Measurements from ENCODE around the gene PHYHD1.

DNA sequence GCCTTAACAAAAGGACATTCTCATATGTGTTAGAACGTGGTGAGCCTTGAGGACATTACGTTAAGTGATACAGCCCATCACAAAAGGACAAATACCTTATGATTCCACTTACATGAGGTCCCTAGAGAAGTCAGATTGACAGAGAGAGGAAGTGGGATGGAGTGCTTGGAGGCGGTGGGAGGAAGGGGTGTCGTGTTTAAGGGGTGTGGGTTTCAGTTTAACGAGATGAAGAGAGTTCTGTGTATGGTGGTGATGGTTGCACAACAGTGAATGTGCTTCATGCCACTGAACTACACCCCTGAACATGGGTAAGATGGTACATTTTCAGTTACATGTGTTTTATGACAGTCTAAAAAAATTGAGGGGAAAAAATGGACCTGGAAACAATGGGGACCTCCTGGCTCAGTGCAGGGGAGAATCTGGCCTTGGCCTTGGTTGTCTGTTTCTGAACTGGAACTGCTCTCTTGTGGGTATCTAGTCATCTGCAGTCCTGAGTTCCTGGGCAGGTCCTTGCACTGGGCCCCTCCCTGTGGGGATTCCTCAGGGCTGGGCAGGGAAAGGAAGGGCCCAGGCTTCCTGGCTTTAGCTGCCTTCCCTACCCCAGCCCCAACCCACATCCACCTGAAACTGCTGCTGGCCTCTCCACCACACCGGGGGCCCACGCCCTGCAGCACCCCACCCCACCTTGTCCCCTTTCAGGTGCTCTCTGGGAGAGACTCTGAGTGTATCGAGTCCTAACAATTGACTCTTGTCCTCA lies 21.0 kb upstream of the PHYHD1 start:
- TF ChIP-seq POLR2AphosphoS5 (IDR thresholded peaks at IDR 0.05; ENCODE audit: low read depth, low read length) (no peak), GABPA (IDR thresholded peaks at IDR 0.05; ENCODE audit: low read depth) (no peak), TEAD4 (IDR thresholded peaks at IDR 0.05; ENCODE audit: borderline replicate concordance, insufficient read depth) (no peak), RCOR1 (IDR thresholded peaks at IDR 0.05; ENCODE audit: low read length) (no peak), TCF12 (IDR thresholded peaks at IDR 0.05) (no peak), EZH2phosphoT487 (IDR thresholded peaks at IDR 0.05; ENCODE audit: borderline replicate concordance, low read depth) (no peak)
- TF ChIP-seq, protein P1, sequence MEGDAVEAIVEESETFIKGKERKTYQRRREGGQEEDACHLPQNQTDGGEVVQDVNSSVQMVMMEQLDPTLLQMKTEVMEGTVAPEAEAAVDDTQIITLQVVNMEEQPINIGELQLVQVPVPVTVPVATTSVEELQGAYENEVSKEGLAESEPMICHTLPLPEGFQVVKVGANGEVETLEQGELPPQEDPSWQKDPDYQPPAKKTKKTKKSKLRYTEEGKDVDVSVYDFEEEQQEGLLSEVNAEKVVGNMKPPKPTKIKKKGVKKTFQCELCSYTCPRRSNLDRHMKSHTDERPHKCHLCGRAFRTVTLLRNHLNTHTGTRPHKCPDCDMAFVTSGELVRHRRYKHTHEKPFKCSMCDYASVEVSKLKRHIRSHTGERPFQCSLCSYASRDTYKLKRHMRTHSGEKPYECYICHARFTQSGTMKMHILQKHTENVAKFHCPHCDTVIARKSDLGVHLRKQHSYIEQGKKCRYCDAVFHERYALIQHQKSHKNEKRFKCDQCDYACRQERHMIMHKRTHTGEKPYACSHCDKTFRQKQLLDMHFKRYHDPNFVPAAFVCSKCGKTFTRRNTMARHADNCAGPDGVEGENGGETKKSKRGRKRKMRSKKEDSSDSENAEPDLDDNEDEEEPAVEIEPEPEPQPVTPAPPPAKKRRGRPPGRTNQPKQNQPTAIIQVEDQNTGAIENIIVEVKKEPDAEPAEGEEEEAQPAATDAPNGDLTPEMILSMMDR (IDR thresholded peaks at IDR 0.05): no peak

Measured in SK-N-SH (cell line).